HuH-7 (cell line): Measurements from ENCODE around the gene NMB.

Experiments used
- DNase-seq: peaks from one replicate; pipeline ENCODE4 v3.0.0; 2011; ENCODE audit warnings: low spot score

The NMB gene

GRCh38 chr15:84611631-84612030 is 46.4 kb downstream of the NMB start:
- DNase-seq = no peak

GRCh38 chr15:84609818-84610525 is 48.0 kb downstream of the NMB start:
- DNase-seq = no peak

GRCh38 chr15:84608707-84609284 is 49.2 kb downstream of the NMB start:
- DNase-seq = no peak

- DNase-seq = peak; percentile 93
Measured at GRCh38 chr15:84606653-84607120, 51.3 kb downstream of the NMB start.

- DNase-seq = no peak
Measured at GRCh38 chr15:84605554-84605882, 52.5 kb downstream of the NMB start.
